HG03460 (cell line): ENCODE data around the gene IGFL4.

Experiments used
- ATAC-seq: cut with Tn5 transposase; IDR thresholded peaks from one replicate; pipeline ENCODE4 v1.9.1; 2021; ENCODE audit not compliant: unreplicated experiment

IGFL4 gene

DNA sequence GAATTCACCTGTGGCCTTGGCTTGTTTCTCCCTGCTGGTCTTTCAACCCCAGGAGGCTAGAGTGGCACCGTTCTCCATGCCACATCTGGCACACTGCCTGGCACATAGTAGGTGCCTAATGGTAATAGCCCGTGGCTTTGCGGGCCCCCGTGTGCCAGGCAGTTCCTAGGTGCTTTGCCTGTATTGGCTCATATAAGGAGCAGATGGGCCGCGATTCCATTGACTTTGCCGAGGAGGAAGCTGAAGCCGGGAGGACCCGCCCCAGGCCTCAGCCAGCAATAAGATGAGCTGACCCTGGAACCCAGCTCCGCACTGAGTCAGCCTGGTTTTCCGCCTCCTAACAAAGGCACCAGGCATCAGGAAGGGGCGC, 18.8 kb downstream of the IGFL4 start:
- ATAC-seq, result no peak

DNA sequence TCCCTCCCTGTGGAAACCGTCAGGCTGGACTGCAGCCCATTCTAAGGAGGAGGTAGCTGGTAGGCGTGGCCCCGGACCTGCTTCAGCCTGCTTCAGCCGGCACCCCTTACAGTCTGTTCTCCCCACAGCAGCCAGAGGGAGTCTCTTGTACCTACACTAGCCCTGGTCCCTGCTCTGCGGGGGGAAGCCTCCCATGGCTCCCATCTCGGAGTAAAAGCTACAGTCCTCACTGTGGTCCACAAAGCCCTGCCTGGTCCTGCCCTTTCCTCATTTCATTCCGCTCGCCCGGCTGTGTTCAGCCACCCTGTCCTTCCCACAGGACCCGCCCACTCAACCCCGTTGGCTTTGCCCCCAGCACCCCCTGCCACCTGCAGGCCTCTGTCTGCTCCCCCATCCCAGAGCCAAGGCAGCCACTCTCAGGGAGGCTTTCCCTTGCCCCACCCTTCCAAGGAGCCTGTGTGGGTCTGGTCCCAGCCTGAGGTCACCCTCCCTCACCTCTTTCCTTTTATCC, 19.2 kb downstream of the IGFL4 start:
- no peak for ATAC-seq

DNA sequence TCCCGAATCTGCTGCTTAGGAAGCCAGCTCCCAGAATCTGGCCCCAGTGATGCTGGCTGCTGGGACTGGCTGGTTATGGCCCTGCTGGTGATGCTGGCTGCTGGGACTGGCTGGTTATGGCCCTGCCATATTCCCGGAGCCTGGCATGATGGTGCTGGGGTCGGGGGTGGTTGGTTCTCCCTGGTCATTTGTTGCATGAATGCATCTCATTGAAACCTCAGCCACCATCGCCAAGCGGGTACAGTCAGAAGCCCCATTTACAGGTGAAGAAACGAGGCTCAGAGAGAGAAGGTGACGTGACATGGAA, 20.0 kb downstream of the IGFL4 start:
- no peak for ATAC-seq

DNA sequence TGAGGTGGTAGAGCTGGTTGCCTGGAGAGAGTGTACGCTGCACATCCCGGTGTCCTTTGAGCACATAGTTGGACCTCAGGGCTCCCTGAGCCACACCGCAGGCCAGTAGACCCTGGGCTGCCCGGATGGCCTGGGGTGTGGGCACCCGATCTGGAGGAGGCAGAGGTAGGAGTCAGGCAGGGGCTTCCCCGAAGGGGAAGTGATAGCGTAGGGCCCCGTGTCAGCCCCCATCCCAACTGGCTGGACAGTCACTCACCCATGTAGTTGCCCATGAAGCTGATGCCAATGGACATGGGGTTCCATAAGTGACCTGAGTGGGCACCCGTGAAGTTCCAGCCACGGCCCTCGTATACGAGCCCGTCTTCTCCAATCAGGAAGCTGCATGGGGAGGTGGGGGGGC, 21.5 kb downstream of the IGFL4 start:
- no peak for ATAC-seq

DNA sequence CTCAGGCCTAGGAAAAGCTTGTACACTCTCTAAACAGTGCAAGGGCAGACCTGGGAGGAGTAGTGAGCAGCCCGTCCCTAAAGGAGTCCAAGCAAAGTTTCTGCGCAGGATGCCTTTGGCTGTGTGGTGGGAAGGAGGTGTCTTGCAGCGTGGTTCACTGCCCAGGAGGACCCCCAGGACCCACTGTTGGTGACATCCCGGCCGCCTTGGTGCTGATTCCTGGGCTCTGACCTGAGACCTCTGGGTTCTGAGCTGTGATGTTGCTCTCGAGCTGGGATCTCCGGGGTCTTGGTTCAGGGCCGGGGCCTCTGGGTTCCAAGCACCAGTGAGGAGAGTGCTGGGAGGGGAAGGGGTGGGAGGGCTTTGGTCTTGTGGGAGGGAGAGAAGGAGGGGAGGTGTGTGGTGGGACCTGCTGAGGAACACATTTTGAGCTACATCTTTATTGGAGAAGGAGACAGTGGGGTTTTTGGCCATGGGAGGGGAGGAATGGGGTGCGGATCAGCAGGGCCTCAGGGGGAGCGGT, 22.0 kb downstream of the IGFL4 start:
- no peak for ATAC-seq

- no peak for ATAC-seq
Observed at GRCh38 chr19:46017874-46018675, 22.7 kb downstream of the IGFL4 start.

DNA sequence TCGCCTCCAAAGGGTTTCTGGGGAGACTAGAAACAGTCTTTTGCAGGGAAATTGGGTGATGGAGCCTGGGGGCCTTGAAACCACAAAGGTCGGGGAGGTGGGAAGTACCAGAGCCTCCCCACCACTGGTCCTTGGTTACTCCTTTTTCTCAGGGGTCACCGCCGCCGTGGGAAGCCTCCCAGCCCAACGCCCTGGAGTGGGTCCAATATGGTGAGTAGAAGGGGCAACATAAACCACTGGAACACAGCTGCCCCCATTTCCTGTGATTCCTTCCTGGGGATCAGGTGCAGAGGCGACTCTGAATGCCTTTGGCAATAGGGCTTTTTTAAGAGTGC, 23.7 kb downstream of the IGFL4 start:
- ATAC-seq, result no peak

- no peak for ATAC-seq
Observed at GRCh38 chr19:46016426-46017094, 24.2 kb downstream of the IGFL4 start.

- ATAC-seq, result no peak
Observed at GRCh38 chr19:46015687-46016425, 24.9 kb downstream of the IGFL4 start.

GRCh38 chr19:46014941-46015686, 25.7 kb downstream of the IGFL4 start:
- no peak for ATAC-seq

- no peak for ATAC-seq
Observed at GRCh38 chr19:46014534-46014933, 26.3 kb downstream of the IGFL4 start.

- ATAC-seq, result no peak
Observed at GRCh38 chr19:46009530-46010510, 31.0 kb downstream of the IGFL4 start.

- no peak for ATAC-seq
Observed at GRCh38 chr19:46006411-46006810, 34.4 kb downstream of the IGFL4 start.

DNA sequence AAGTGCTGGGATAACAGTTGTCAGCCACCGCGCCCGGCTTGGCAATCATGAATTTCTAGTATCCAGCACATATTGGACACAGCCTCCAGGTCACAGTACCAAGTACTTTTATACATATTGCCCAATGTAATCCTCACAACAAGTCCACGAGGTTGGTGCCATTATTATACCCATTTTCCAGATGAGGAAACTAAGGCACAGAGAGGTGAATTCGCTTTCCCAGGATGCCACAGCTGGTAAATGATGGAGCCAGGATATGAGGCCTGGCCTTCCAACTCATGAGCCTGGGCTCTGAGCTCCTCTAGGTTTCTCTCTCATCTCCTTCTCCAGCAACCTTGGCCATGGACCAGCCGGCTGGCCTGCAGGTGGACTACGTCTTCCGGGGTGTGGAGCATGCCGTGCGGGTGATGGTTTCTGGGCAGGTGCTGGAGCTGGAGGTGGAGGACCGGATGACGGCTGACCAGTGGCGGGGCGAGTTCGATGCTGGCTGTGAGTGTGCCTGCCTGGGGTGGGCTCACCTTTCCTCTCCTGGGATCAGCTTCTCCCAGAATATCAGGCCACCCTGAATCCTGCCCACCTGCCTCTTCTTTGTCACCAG, 38.0 kb downstream of the IGFL4 start:
- no peak for ATAC-seq

DNA sequence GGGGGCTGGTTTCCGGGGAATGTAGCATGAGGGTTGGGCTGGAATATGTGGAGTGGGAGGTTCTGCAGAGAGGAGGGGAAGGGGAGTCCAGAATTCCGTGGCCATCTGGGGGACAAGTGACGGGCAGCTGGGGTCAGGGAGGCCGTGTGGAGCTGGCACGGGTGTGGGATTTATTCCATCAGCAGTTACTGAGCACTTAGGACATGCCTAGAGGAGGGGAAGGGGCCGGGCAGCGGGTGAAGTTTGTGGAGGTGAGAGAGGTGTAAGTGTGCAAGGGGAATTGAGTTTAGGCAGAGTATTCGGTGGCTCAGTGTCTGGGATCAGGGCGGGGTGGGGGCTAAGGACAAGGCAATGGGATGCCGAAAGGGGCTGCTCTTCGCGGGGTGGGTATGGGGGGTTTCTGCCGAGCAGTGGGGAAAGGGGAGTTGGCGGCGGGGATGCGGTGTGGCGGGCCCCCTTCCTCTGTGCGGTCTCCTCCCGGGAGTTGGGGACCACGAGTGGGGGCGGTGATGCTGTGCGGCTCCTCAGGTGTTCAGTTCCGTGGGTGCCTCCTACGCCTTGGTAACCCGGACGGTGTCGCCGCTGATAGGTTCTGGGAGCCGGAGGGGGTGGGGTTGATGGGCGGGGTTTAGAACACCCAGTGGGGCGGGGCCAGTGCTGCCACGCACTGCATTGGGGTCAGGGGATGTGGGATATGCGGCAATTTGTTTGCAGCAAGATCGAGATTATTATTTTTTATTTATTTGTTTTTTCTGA, 40.1 kb downstream of the IGFL4 start:
- ATAC-seq, result no peak

DNA sequence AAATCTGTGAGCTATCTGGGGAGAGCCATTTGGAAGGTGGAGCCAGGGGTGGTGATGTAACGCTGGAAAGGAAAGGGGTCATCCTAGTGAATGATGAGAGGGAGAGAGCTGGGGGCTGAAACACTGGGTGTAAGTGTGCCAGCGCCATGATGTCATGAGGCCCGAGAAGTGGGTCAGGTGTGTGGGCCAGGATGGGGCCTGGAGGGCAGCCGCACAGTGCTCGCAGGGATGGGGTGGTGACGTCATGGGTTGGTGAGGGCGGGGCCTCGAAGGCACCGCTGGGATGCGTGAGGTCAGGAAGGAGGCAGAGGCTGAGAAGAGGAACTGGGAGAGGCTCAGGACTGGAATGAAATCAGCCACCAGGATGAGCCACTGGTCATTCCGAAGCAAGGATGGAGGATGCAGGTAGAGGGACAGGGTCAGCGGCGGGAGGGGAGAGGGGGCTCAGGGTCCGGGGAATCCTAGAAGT, 41.1 kb downstream of the IGFL4 start:
- no peak for ATAC-seq

GRCh38 chr19:45998834-45999233, 42.0 kb downstream of the IGFL4 start:
- no peak for ATAC-seq

GRCh38 chr19:45996933-45997332, 43.9 kb downstream of the IGFL4 start:
- ATAC-seq, result no peak
